ENCODE measurements around the gene OSBPL1A.

DNA sequence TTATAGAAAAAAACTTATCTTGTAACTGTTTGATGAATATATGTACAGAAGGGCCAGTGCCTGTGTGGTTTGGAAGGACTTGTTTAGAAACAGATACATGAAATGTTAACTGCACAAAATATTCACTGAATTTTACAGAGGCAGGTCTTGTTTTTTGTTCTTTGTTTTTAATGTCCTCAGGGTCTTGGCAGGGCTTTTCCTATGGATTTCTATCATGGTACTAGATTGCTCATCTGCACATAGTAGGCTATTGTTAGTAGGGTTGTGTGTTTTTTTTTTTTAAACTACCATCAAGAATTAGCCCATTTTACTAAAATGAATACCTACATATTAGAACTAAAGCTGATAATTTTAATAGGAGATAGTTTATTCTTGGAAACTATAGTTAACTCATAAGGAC lies 255.2 kb downstream of the OSBPL1A start:
- TF ChIP-seq ZNF274 (IDR thresholded peaks at IDR 0.05; ENCODE audit: low read depth, low read length) = no peak
- no peak for TF ChIP-seq YY1 (IDR thresholded peaks at IDR 0.05; ENCODE audit: insufficient read depth, insufficient read length)
- no peak for TF ChIP-seq SUZ12 (IDR thresholded peaks at IDR 0.05; ENCODE audit: extremely low read depth, insufficient read depth, insufficient read length)
